8988T (cell line): ENCODE measurements around the gene CNBP.

Experiments
- DNase-seq: peaks from one replicate; pipeline ENCODE4 v3.0.0; 2011

Gene CNBP

DNA sequence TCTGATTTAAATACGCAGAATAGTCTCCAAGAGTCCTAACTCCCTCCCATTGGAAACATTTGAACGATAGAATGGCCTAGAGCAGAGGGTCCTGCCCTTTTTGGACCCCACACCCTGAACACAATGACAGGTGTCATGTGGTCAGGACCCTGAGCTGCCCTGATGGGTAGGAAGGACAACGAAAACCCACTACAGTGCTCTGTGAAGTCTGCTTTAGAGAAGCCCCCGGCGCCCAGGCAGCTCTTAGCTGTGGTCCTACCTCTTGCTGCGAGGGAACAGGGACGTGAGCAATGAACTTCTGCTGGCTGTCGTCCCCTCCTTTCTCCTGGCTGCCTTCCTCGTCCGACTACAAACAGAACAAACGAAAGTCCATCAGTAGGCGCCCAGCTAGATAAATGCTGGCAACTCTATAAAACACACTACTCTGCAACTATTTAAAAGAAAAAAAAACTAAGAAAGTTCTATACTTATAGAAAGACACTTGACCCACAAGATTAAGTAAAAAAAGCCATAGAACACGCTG is 53.3 kb downstream of the CNBP start:
- DNase-seq = no peak

DNA sequence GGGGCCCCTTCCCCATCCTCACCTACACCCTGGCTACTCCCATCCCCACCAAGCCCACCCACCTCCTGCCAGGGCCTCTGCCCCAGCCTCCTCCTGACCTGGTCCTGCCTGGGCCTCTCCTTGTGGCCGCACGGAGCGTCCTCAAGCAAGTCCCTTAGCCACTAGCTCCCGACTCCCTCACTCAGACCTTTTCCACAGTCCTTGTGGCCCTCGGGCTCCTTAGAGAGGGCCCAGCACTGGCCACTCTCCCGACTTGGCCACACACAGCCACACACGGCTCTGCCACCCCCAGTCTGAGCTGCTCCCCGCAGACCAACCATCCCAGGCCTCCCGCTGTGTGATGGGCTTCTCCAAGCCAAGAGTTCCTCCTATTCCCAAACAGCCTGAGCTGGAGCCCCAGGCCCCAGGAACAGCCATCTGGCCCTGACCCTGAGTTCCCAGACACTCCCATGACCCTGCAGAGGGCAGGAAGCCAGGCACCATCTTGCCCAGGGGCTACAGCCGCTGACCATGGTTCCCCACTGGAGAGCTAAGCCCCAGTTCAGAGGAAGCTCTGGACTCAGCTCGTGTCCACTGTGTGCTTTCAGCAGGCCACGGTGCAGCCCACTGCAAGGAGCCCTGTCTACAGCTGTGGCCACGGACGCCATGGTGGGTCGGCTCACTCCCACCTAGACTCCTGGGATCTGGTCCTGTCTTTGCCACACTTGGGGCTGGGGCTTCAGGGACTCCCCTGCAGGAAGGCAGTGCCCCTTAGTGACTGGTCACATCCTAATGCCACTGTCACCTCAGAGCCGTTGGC is 55.1 kb downstream of the CNBP start:
- DNase-seq = no peak

DNA sequence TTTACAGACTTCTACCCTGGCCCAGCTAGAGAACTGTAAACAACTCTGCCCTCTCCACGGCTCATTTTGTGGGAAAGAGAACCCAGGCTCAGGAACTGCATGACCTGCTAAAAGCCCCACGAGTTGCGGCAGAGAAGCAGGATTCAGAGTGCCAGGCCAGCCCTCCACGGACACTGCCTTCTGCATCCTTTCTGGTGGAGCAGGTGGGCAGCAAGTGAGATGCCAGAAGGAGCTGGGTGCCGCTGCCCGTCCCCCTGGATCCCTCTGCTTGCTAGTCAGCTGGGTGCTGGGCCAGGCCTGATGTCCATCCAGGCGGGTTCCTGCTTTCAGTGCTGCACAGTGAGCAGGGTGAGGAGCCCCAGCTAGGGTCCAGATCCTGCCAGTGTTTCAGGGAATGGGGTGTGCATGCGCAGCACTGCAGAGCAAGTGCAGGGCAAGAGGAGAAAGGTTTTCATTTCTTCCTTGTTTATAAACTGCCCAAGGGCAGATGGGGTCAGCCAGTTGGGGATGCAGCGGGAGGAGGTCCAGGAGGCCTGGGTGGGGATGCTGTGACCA is 56.9 kb downstream of the CNBP start:
- no peak for DNase-seq

DNA sequence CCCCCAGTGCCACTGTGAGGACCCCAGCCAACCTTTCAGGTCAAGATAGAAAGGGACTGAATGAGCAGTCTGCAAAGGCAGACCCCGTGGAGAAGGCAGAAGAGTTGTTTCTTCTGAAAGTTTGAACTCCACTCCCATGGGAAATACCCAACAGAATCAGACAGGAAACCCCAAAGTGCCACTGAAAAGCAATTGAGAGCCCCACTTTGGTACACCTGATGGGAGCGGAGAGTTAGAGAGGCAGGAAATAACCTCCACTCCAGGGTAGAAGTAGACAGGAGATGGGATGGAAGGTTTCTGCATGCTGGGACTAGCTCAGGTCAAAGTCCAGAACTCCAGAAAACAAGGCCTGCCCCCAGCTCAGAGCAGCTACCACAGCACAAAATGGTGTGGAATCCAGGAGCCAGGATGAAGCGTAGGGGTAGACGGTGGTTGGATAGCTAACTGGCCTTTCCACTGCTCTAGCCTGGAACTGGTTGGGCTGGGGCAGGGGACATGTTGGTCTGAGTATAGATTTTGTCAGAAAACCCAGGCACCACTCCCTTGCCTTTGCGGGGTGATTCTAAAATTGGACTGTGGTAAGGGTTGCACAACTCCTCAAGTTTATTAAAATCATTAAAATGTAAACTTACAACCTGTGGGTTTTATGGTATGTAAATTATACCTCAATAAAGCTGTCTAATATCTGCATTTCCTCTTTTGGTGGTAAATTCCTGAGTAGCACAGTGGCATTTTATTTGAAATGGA is 60.2 kb downstream of the CNBP start:
- no peak for DNase-seq

DNA sequence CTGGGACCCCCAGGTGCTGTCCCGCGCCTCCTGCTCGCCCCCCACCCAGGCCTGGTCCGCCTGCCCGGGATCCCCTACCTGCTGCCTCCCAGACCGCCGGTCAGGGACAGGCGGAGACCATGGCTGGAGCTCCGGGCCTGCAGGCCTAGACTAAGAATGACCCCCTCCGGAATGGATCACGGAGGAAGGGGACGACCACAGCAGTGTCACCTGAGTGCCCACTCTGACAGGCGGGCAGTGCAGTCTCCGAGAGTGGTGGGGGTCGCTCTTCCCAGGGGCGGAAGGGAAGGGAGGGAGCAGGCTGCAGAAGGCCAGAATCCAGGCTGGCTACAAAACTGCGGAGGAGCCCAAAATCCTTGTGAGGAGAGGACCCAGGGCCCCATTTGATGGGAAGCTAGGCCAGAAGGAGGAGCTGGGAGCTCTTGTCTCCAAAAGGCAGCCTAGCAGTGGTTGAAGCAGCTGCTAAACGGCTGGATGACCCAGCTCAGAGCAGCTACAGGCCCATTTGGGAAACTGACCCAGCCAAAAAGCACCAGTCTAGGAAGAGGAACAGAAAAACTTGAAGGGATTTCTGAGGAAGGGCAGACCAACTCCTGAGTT is 61.2 kb downstream of the CNBP start:
- DNase-seq = no peak

DNA sequence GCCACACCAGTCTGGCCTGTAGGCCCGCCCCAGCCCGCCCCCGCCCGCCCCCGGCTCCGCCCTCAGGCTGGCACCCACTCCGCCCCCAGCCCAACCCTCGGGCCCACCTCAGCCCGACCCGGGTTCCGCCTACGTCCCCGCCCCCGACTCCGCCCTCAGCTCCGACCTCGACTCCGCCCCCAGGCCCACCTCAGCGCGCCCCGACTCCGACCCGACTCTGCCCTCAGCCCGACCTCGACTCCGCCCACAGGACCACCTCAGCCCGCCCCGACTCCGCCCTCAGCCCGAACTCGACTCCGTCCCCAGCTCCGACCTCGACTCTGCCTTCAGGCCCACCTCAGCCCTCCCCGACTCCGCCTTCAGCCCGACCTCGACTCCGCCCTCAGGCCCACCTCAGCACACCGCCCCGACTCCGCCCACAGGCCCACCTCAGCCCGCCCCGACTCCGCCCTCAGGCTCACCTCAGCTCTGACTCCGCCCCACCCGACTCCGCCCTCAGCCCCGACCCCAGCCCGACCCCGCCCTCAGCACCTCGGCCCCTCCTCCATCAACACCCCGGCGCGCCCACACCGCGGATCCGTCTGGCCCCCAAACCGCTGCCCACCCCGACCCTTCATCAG is 61.8 kb downstream of the CNBP start, which contains the start of gene RAB43:
RAB43 (minus strand) TSS at position 13 of the 620 bp plus-strand sequence. CDS start 315 bp downstream, outside the sequence.
- DNase-seq = peak; percentile 96

DNA sequence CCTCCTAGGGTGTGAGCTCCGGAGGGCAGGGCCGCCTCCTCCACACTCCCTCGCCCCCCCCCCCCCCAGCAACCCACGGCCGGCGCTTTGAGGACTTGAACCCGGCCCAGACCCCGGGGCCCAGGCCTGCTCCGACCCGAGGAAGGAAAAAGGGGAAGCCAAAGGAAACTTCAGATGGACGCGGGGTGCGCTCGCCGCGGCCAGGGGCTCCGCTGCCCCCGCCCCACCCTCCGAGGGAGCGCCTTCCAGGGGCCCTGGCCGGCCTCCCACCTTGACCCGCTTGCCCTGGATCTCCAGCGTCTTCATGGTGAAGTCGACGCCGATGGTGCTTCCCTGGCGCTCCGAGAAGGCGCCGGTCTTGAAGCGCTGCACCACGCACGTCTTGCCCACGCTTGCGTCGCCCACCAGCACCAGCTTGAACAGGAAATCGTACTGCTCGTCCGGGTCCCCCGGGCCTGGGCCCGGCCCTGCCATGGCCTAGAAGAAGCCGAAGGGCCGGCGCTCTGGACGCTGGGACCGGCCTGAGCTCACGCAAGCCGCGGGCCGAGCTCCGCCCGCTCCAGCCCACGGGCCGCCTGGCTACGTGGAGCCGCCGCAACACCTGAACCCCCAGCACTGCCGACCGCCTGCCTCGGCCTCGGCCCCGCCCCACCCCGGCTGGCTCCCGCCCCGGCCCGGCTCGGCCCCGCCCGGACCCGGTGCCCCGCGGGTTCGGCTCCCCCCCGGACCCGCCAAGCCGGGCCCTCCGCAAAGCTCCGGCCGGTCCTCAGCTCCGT is 62.5 kb downstream of the CNBP start:
- DNase-seq = no peak

DNA sequence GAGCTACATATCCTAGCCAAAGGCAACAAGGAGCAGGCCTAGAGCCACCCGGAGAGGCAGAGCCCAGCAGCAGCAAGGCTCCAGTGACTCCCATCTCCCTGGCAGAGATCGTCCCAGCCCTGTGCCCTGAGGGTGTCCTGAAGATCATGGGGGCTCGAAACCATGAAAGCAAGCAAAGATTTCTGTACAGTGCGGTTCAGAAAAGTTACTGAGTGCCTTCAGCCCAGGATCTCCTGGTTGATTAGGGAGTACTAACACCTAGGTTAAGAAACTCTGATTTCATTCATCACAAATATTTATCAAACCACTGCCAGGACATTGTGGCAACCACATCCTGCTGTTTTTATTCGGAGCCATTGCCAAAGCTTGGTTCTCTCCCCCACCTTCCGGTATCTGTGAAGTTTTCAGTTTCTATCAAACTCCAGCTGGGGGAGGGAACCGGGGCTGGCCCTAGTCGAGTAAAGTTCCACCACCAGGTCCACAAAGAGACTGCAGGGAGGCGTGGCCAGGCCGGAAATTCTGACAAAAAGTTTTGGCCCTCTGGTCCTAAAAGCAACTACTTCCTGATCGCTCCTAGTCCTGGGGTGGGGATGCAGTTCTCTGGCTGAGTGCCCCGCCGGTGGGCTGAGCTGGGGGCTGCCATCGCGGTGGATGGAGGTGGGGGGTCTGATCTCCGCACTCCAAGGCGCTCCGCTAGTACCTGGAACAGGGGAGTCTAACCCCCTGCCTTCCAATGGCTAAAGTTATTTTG is 63.3 kb downstream of the CNBP start:
- DNase-seq = peak; percentile 87

DNA sequence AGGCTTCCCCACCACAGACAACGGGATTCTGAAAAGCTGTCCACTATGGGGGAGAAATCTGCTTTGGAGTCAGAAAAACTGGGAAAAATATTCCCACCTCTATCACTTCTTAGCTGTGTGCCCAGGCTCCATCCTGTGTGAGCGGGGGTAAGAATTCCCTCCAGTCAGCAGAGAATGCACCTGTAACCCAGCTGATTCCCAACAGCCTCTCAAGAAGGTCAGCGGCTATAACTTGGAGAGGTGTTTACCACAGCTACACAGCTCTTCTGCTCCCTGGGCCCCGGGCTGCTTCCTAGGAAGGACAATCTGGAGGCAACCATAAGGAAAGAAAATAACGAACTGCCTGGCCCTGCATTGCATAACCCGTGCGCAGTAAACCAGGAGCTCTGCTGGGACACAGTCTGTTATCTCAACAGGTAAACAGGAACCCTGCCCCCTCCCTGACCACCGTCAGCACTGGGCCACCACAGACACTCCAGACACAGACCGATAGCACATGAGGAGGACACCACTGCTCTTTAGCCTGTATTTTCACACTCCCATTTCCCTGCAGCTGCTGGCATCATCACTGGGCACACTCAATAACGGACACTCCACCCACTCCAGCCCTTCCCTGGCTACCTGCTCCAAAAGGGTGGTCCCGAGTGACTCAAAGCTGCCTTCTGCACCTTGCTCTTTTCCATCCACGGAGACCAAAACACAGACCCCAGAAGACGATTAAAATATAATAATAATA is 64.2 kb downstream of the CNBP start:
- no peak for DNase-seq

DNA sequence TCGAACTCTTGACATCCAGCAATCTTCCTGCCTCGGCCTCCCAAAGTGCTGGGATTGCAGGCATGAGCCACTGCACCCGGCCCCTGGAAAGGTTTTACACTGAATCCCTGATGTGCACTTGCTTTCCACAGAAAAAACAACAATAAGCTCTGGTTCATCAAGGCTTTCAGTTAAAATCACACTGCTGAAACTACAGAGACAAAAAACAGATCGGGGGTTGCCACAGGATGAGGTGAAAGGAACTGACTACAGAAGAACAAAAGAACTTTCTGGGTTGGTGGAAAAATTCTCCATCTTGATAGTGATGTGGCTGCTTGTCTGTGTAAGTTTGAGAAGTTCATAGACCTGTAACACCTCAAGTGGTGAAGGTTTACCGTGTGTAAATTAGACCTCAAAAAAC is 65.0 kb downstream of the CNBP start:
- DNase-seq = no peak
